IPS-20b (cell line): ENCODE results near the gene PRDM15.

Experiments
- H3K27ac ChIP-seq: one replicate; pipeline ENCODE4 v1.5.1; 2013; ENCODE audit warnings: low read length
- H3K27me3 ChIP-seq: 2 replicates; pipeline ENCODE4 v1.6.1; 2013; ENCODE audit warnings: mild to moderate bottlenecking, low read length, inconsistent platforms; ENCODE audit not compliant: insufficient read depth
- H3K36me3 ChIP-seq: 2 replicates; pipeline ENCODE4 v1.6.1; 2013; ENCODE audit warnings: low read depth, mild to moderate bottlenecking, inconsistent platforms, low read length, moderate library complexity; ENCODE audit not compliant: insufficient read depth
- H3K4me1 ChIP-seq: 2 replicates; pipeline ENCODE4 v1.6.1; 2013; ENCODE audit warnings: mild to moderate bottlenecking, control low read depth, inconsistent platforms, low read length, moderate library complexity; ENCODE audit not compliant: insufficient read depth
- H3K4me3 ChIP-seq: 2 replicates; pipeline ENCODE4 v1.5.1; 2013; ENCODE audit warnings: mild to moderate bottlenecking, low read length, inconsistent platforms
- H3K9ac ChIP-seq: 2 replicates; pipeline ENCODE4 v1.6.1; 2013; ENCODE audit warnings: low read depth, mild to moderate bottlenecking, inconsistent platforms, low read length, moderate library complexity
- H3K9me3 ChIP-seq: 2 replicates; pipeline ENCODE4 v1.6.1; 2013; ENCODE audit warnings: mild to moderate bottlenecking, low read depth, low read length, inconsistent platforms; ENCODE audit not compliant: insufficient read depth

The PRDM15 gene

GRCh38 chr21:41847066-41847804, 31.9 kb downstream of the PRDM15 start:
- Histone ChIP-seq H3K27ac (no peak overlapping the region), H3K36me3 (no peaks in the 10 kb centered on the region), H3K4me1 (no peaks in the 10 kb centered on the region), H3K27me3 (no peaks in the 10 kb centered on the region), H3K9me3 (no peaks in the 10 kb centered on the region), H3K4me3 (no peak overlapping the region), H3K9ac (no peak overlapping the region)

- Histone ChIP-seq H3K9me3 (no peaks in the 10 kb centered on the region), H3K4me1 (no peaks in the 10 kb centered on the region), H3K27me3 (no peaks in the 10 kb centered on the region), H3K4me3 (no peak overlapping the region), H3K36me3 (no peaks in the 10 kb centered on the region), H3K9ac (no peak overlapping the region), H3K27ac (no peak overlapping the region)
Observed at GRCh38 chr21:41846536-41846935, 32.6 kb downstream of the PRDM15 start.

GRCh38 chr21:41846033-41846317, 33.2 kb downstream of the PRDM15 start:
- H3K27ac ChIP-seq, result no peak overlapping the region
- H3K36me3 ChIP-seq, result no peaks in the 10 kb centered on the region
- no peaks in the 10 kb centered on the region for H3K9me3 ChIP-seq
- H3K4me3 ChIP-seq, result no peak overlapping the region
- H3K27me3 ChIP-seq, result no peaks in the 10 kb centered on the region
- no peaks in the 10 kb centered on the region for H3K4me1 ChIP-seq
- H3K9ac ChIP-seq, result no peak overlapping the region

GRCh38 chr21:41845310-41846032, 33.7 kb downstream of the PRDM15 start:
- no peaks in the 10 kb centered on the region for H3K9me3 ChIP-seq
- H3K4me3 ChIP-seq, result no peak overlapping the region
- H3K27me3 ChIP-seq, result no peaks in the 10 kb centered on the region
- no peaks in the 10 kb centered on the region for H3K4me1 ChIP-seq
- no peaks in the 10 kb centered on the region for H3K36me3 ChIP-seq
- no peak overlapping the region for H3K27ac ChIP-seq
- no peak overlapping the region for H3K9ac ChIP-seq

GRCh38 chr21:41843584-41843983, 35.6 kb downstream of the PRDM15 start:
- Histone ChIP-seq H3K9me3 (no peaks in the 10 kb centered on the region), H3K27ac (no peak overlapping the region), H3K9ac (no peak overlapping the region), H3K4me3 (no peak overlapping the region), H3K36me3 (no peaks in the 10 kb centered on the region; the same call in 1 of the 2 replicates), H3K4me1 (no peaks in the 10 kb centered on the region), H3K27me3 (no peaks in the 10 kb centered on the region)

- Histone ChIP-seq H3K4me1 (peaks cover 12% of the 10 kb centered on the region; the same call in 1 of the 2 replicates), H3K36me3 (peaks cover 24% of the 10 kb centered on the region), H3K9me3 (no peaks in the 10 kb centered on the region), H3K4me3 (no peak overlapping the region), H3K27me3 (no peaks in the 10 kb centered on the region), H3K27ac (no peak overlapping the region), H3K9ac (no peak overlapping the region)
Observed at GRCh38 chr21:41840880-41841279, 38.3 kb downstream of the PRDM15 start.

GRCh38 chr21:41839387-41840000, 39.6 kb downstream of the PRDM15 start:
- Histone ChIP-seq H3K27me3 (no peaks in the 10 kb centered on the region), H3K9ac (no peak overlapping the region), H3K9me3 (no peaks in the 10 kb centered on the region), H3K27ac (no peak overlapping the region), H3K36me3 (peaks cover 34% of the 10 kb centered on the region), H3K4me3 (no peak overlapping the region), H3K4me1 (peaks cover 12% of the 10 kb centered on the region; the same call in 1 of the 2 replicates)

- H3K36me3 ChIP-seq, result peaks cover 34% of the 10 kb centered on the region
- peaks cover 12% of the 10 kb centered on the region; the same call in 1 of the 2 replicates for H3K4me1 ChIP-seq
- H3K9ac ChIP-seq, result no peak overlapping the region
- no peak overlapping the region for H3K27ac ChIP-seq
- H3K4me3 ChIP-seq, result no peak overlapping the region
- no peaks in the 10 kb centered on the region for H3K27me3 ChIP-seq
- H3K9me3 ChIP-seq, result no peaks in the 10 kb centered on the region
Observed at GRCh38 chr21:41837756-41838297, 41.3 kb downstream of the PRDM15 start.

- H3K4me3 ChIP-seq, result no peak overlapping the region
- no peaks in the 10 kb centered on the region for H3K27me3 ChIP-seq
- peaks cover 34% of the 10 kb centered on the region for H3K36me3 ChIP-seq
- no peaks in the 10 kb centered on the region for H3K9me3 ChIP-seq
- no peak overlapping the region for H3K9ac ChIP-seq
- peaks cover 12% of the 10 kb centered on the region; the same call in 1 of the 2 replicates for H3K4me1 ChIP-seq
- peak overlapping the region; percentile 57 for H3K27ac ChIP-seq
Observed at GRCh38 chr21:41836166-41837015, 42.8 kb downstream of the PRDM15 start.

GRCh38 chr21:41835711-41836154, 43.4 kb downstream of the PRDM15 start:
- no peaks in the 10 kb centered on the region for H3K27me3 ChIP-seq
- H3K9ac ChIP-seq, result no peak overlapping the region
- H3K4me3 ChIP-seq, result no peak overlapping the region
- H3K4me1 ChIP-seq, result peaks cover 12% of the 10 kb centered on the region; the same call in 1 of the 2 replicates
- H3K36me3 ChIP-seq, result peaks cover 34% of the 10 kb centered on the region
- no peaks in the 10 kb centered on the region for H3K9me3 ChIP-seq
- H3K27ac ChIP-seq, result peak overlapping the region; percentile 57
